Measurements from ENCODE around the gene ZNF611.
"Not testable (repeated sequence)": the region's sequence is repeated elsewhere in the genome, so short reads cannot be mapped to it uniquely, and the experiment has no call there.

Gene ZNF611

DNA sequence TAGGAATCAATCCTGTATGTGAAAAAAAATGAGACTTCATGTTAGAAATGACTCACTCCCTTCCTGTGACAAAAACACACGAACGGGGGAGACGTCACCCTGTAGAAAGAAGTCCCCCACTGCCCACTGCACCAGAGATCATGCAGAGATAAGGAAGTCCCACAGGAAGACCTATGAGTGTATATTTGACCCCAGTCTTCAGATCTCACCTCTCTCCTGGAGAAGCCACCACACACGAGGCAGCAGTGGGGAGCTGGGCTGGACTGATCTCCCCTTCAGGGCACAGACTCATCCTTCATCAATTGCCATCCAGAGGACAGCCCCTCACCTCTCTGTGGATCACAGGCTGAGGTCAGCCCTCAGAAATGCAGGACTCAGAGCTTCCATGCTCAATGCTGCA, 18.9 kb downstream of the ZNF611 start:
- DNase-seq: not testable (repeated sequence)

- DNase-seq: not testable (repeated sequence)
Observed at GRCh38 chr19:52715330-52715729, 19.5 kb downstream of the ZNF611 start.

GRCh38 chr19:52713051-52713450, 21.8 kb downstream of the ZNF611 start:
- DNase-seq: not testable (repeated sequence)

- DNase-seq: not testable (repeated sequence)
Observed at GRCh38 chr19:52711661-52712060, 23.2 kb downstream of the ZNF611 start.

DNA sequence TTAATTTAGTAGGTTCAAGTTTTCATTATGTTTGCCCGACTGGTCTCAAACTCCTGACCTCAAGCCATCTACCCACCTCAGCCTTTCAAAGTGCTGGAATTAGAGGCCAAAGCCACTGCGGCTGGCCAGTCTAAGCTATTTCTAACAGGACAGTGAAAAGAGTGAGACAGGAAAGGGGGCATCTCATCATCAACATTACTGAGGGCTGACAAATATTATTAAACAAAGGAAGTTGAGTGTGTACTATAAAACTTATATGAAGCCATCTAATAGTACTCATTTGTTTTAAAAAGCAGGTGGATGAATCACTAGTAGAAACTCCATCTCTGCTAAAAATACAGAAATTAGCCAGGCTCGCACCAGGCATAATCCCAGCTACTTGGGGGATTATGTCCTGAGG, 24.3 kb downstream of the ZNF611 start:
- no peak for DNase-seq

GRCh38 chr19:52705615-52706014, 29.2 kb downstream of the ZNF611 start:
- DNase-seq: not testable (repeated sequence)

DNA sequence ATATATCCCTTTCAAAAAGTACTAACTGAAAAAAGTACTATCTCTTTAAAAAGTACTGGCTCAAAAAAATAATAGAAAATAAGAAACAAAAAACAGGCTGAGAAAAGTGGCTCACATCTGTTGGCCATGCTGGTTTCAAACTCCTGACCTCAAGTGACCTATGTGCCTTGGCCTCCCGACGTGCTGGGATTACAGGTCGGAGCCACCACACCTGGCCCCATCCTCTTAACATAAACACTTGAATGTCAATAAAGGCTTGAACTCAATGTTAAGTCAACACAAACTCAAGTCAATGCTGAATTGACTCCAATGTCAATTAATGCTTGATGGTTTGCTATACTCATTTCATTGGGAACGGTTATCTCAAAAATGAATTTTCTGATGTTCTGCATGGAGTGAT, 30.9 kb downstream of the ZNF611 start:
- DNase-seq: no peak

DNA sequence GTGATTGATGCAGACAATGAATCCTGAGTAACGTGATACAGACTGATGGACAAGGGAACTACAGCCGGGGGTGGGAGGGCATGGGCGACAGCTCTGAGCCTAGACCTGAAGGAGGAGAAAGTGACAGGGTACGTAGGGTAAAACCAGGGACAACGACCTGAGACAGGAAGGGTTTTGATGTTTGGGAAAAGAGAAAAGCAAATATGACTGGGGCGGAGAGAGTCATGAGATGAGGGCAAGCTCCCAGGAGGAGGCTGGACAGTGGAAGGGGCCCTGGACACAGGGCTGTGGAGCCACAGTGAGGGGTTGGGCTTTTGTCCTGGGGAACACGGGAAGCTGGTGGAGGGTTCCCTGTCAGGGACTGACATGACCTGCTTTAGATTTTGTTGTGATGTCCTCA, 34.2 kb downstream of the ZNF611 start:
- no peak for DNase-seq

DNA sequence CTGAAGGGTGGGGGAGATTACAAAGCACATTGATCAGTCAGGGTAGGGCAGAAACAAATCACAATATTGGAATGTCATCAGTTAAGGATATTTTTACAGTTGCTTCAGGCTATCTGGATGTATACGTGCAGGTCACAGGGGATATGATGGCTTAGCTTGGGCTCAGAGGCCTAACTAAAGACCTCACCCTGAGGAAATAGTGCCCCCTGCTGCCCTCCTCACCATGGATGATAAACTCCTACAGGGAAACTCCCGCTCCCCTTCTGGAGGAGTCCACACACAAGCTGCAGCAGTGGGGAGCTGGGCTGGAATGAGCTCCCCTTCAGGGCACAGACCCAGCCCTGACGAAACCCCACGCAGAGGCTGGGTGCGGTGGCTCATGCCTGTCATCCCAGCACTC, 35.3 kb downstream of the ZNF611 start:
- peak in 1 of 2 experiments; percentile 32 for DNase-seq

- DNase-seq: no peak
Observed at GRCh38 chr19:52695996-52696395, 38.8 kb downstream of the ZNF611 start.

- no peak for DNase-seq
Observed at GRCh38 chr19:52694921-52695320, 39.9 kb downstream of the ZNF611 start.

DNA sequence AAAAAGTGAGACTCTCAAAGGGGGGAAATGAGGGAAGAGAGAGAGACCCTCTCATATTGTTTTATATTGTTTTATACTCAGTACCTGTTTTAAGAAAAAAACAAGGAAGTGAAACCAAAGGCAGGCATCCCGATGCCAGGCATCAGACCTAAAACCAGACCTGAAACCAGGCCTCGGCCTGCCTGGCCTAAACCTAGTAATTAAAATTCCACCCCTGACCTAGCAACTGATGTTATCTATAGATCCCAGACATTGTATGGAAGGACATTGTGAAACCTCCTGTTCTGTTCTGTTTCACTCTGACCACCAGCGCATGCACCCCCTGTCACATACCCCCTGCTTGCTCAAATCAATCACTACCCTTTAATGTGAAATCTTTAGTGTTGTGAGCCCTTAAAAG, 40.6 kb downstream of the ZNF611 start:
- DNase-seq: not testable (repeated sequence)

- DNase-seq: no peak
Observed at GRCh38 chr19:52692431-52693008, 42.3 kb downstream of the ZNF611 start.

- no peak for DNase-seq
Observed at GRCh38 chr19:52691737-52692136, 43.1 kb downstream of the ZNF611 start.

DNA sequence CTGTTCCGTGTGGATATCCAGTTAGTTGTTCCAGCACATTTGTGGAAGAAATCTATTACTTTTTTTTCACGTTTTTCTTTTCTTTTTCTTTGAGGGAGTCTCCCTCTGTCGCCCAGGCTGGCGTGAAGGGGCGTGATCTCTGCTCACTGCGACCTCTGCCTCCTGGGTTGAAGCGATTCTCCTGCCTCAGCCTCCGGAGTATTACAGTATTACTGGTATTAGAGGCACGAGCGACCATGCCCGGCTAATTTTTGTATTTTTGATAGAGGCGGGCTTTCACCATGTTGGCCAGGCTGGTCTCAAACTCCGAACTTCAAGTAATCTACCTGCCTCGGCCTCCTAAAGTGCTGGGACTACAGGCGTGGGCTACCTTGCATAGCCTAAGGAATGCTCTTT, 43.6 kb downstream of the ZNF611 start:
- no peak for DNase-seq

DNA sequence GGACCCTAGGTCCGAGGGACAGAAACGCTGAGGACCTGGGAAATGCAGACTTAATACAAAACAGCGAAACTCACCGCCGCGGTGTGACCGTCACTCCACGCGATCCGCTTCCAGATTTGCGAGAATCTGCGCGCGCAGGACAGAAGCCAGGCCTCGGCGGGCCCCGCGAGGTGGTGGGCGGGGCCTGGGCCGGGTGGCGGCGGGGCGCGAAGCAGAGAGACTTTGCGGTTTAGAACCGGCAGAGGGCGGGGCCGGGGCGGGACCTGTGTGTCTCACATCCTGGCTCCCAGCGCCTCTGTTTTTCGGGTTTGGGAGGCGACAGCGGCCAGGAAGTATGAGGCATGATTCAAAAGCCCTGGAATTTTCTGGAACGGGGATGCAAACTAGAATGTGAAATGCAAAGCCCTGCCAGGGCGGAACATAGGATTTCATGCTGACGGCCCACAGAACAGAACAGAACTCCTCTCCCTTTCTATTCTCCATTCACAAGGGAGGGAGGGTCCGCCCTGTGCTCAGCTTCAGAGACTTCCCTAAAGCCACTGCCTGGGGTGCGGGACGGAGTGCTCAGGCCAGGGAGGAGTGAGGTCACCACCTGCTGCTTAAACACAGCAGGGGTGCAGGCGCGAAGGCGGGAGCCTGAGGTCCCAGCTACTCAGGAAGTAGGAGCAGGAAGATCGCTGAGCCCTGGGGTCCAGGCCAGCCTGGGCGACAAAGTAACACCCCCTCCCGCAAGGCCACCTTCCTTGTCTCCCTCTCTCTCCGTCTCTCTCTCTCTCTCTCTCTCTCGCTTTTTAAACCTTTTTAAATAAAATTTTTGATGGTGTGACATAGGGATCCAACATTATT, 44.3 kb downstream of the ZNF611 start:
- peak; percentile 85 to 95 for DNase-seq

DNA sequence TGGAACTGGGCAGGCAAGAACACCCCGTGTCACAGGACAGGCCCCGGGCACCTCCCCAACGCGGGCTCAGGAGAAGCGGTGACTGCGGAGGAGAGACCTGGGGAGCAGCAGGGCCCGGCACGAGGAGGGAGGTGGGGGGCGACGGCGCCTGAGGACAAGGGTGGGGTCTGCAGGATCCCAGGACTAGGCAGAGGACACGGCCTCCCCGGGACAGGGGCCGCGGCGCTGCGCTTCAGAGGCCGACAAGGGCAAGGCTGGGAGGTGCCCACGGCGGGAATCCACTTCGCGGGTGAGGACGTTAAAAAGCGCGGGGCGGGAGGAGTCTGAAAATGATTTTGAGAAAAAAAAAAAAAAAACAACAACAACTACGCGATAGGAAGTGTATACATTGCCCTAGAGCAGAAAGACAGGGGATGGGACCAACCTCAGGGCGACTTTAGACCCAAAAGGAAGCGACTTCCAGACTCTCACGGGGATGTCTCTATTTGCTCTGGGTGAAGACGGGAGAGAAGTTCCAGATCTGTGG, 44.9 kb downstream of the ZNF611 start:
- DNase-seq: peak; percentile 39 to 65

DNA sequence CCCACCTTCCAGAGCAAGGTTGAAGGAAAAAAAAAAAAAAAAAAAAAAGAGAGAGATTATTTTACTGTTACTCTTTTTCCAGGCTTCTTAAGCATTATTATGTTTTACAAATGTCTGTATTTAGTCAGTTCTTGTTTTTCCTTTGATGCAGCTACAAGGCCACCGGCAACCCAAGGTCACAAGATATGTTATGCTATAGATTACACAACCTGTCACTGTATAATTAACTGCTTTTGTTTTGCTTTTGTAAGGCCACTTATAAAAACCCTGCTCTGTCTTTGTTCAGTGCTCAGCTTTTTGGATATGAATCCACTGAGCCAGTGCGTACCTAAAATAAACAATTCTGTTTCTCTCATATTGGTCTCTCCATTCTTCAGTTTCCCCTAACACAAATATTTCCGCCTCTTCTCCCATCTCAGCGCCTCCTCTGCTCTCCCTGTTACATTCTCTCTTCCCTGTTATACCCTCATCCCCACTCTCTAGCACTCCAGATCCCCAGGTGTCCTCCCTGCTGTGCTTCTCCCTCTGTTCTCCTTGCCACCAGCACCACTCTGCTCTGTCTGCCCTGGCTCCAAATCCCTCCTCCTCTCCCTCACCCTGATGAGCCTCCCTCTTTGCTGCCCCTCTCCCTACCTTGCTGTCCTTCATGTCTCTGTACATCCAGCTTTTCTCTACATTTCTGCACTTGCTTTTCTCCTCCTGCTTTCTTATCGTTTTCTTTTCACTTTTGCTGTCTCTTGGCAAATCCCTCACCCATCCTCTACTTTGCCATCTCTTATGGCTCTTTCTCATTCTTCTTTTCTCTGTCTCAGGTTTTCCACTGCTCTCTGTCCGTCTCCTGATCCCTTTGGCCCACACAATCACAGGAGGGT, 45.7 kb downstream of the ZNF611 start:
- DNase-seq: not testable (repeated sequence)

- DNase-seq: no peak
Observed at GRCh38 chr19:52688335-52688734, 46.5 kb downstream of the ZNF611 start.

- no peak for DNase-seq
Observed at GRCh38 chr19:52687684-52688083, 47.2 kb downstream of the ZNF611 start.

- no peak for DNase-seq
Observed at GRCh38 chr19:52685811-52686210, 49.0 kb downstream of the ZNF611 start.

GRCh38 chr19:52681216-52681615, 53.6 kb downstream of the ZNF611 start:
- not testable (repeated sequence) for DNase-seq

DNA sequence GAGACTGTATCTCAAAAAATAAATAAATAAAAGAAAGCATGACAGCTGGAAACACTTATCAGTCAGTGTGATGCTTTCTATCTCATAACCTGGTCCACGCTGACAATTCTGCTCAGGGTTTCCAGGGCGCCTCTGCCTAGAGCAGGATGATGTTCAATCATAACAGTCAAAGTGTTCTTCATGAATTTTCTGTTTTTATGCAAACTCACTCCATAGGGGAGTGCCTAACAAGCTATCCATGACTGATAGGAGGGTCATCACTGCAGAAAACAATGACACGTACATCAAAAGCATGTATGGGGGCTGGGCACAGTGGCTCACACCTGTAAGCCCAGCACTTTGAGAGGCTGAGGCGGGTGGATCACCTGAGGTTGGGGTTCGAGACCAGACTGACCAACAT, 55.2 kb downstream of the ZNF611 start:
- peak; percentile 50 to 52 for DNase-seq
